SW 1271 (cell line): ENCODE data around the gene HAPLN3.

Experiments
- DNase-seq, 2 experiments: peaks; one replicate each; lab custom pipeline; 2025; lab: John Stamatoyannopoulos, UW

Gene HAPLN3

GRCh38 chr15:88909956-88910831, 14.8 kb upstream of the HAPLN3 start:
- no peak for DNase-seq

- DNase-seq, result no peak
These were observed 13.6 kb upstream of the HAPLN3 start for GRCh38 chr15:88908697-88909621.

DNA sequence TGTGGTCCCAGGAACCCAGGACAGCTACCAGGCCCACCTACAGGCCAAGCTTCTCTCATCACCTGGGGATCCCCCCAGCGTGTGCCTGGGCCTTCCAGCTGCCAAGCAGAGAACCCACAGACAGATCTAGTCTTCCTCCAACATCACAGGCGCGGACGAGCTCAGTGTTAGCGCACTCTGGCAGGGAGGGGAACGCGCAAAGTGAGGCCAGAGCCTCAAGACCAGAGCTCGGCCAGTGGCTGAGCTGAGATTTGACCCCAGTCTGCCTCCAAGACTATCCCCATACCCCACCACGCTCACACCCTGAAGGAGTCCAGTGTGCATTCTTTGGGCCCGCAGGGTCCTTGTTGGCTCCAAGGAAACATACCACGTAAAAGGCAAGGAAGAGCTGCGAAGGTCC, 12.8 kb upstream of the HAPLN3 start:
- DNase-seq, result no peak

DNA sequence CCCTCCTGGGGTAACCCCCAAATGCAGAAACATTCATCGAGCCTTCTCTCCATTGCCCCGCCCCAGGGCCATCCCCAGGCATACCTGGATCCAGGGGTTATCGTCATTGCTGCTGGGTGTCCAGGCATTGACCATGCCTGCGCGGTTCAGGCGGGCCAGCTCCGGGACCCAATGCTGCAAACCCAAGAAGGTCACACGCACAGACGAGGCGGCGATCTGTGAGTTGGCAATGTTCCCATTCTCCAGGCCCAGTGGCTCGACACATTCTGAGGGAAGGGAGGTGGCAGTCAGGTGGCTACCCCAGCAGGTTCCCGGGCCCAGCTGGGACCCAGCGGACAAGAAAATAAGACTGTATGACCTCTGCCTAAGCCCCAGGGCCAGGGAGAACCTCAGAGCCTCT, 11.8 kb upstream of the HAPLN3 start:
- no peak for DNase-seq

DNA sequence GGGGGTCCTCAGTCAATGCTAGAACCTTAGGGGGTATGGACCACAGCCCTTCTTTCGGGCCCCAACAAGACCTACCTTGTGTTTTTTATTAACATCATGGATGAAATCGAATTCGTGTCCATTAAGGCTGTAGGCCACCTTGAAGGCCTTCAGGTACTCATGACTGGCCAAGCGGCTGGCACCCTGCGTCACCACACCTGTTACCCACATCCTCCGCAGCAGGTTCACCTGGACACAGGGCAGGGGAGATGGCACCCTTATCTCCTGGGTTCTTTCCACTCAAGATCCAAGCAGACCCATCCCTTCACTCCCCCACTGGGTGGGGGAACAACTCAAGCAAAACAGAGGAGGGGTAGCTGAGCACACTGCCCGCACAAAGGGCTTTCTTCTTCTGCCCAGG, 11.2 kb upstream of the HAPLN3 start:
- no peak for DNase-seq

DNA sequence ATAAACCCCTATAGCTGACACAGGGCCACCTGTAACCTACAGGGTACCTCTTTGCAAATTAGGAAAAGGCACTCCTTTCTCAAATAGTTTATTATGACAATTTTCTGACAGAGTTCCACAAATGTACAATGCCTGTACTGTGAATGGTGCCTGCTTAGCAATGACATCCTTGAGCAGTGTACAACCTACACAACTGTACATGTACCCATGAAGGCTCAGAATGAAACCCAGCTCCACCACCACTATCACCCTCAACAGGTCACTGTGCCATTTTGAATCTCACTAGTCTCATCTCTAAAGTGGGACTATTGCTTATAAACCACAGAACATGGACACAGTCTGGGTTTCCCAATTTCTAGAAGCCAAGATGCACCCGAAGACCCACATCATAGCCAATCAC, 10.8 kb upstream of the HAPLN3 start:
- no peak for DNase-seq

GRCh38 chr15:88905576-88905975, 10.2 kb upstream of the HAPLN3 start:
- no peak for DNase-seq

GRCh38 chr15:88904624-88905327, 9.4 kb upstream of the HAPLN3 start:
- peak; percentile 52 to 72 for DNase-seq

- DNase-seq, result no peak
These were observed 8.9 kb upstream of the HAPLN3 start for GRCh38 chr15:88904257-88904623.

DNA sequence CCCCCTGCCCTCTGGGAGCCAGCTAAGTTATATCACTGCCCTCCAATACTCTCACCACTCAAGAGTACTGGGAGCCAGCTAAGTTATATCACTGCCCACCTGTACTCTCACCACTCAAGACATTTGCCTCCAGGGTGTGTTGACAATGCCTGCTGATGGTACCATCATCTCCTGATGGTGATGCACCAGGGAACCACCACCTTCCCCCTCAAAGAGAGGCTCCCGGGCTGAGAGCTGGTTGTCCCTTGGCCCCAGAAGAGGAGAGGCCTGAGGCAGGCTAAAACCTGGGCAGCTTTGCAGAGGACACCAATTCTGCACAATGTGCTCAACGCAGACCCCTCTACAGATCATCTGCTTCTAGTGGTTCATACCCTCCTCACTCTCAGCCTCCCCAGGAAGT, 7.5 kb upstream of the HAPLN3 start:
- DNase-seq, result no peak

- no peak for DNase-seq
These were observed 7.0 kb upstream of the HAPLN3 start for GRCh38 chr15:88902221-88902835.

GRCh38 chr15:88901508-88902220, 6.3 kb upstream of the HAPLN3 start:
- no peak for DNase-seq

DNA sequence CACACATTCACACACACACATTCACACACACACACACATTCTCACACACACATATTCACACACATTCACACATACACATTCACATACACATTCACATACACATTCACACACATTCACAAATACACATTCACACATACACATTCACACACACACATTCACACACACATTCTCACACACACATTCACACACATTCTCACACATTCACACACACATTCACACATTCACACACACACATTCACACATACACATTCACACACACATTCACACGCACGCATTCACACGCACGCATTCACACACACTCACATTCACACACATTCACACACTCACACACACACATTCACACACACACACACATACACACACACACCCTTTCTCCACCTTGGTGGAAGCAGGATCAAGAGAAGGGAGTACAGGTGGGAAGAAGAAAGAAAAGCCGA, 5.7 kb upstream of the HAPLN3 start:
- DNase-seq, result no peak

- peak; percentile 28 to 66 for DNase-seq
These were observed 5.1 kb upstream of the HAPLN3 start for GRCh38 chr15:88900309-88900981.

- no peak for DNase-seq
These were observed 3.9 kb upstream of the HAPLN3 start for GRCh38 chr15:88899251-88899650.

DNA sequence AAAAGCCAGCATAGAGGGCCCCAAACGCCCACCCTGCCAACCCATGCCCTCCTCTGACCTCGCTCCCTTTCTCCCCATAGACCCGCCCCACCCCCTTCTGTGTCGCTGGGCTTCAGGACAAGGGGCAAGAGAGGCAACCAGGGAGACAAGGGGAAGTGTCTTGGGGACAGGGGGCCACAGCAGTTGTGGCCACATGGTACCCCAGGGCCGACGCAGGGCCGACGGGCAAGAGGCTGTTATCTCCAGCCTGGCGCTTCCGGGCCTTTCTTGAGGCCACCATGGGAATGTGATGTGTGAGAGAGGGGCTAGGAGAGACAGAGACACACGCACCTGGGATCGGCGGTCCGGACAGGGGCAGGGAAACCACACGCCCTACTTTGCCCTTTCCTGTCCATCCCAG, 3.4 kb upstream of the HAPLN3 start:
- DNase-seq, result no peak

GRCh38 chr15:88897456-88898194, 2.3 kb upstream of the HAPLN3 start:
- DNase-seq, result peak; percentile 42 to 79

DNA sequence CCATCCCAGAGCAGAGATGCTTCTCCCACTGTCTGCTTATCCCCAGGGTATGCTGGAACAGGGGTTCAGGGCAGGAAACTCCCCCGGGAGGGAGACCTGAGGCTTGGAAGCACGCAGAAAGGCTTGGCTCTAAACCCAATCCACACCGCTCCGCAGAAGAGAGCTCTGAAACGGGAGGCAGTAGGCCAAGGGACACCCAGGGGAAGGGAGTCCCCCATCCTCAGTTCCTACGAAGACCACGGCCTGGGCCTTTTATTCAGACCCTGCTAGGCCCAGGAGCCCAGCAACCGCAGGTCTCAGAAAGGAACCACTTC, 1.8 kb upstream of the HAPLN3 start:
- no peak for DNase-seq

GRCh38 chr15:88896333-88897033, 1.1 kb upstream of the HAPLN3 start:
- no peak for DNase-seq
